Measurements from ENCODE around the gene VMAC.

The VMAC gene

DNA sequence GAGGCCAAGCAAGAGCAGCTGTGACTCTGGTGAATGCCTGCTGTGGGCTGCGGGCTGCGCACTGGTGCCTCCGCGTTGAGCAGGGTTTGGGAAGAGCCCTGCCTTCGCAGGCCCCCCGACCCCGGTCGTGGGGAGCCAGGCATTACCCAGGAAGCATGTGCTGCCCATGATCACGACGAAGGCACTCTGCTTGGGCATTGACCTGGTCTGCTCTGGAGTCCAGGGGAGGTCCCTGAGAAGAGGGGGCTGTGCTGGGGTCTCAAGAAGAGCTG, 54.1 kb downstream of the VMAC start:
- DNase-seq (ENCODE audit: low read depth), result no peak
- no peak overlapping the region for H3K4me3 ChIP-seq (ENCODE audit: low read length)
- TF ChIP-seq, protein P1, sequence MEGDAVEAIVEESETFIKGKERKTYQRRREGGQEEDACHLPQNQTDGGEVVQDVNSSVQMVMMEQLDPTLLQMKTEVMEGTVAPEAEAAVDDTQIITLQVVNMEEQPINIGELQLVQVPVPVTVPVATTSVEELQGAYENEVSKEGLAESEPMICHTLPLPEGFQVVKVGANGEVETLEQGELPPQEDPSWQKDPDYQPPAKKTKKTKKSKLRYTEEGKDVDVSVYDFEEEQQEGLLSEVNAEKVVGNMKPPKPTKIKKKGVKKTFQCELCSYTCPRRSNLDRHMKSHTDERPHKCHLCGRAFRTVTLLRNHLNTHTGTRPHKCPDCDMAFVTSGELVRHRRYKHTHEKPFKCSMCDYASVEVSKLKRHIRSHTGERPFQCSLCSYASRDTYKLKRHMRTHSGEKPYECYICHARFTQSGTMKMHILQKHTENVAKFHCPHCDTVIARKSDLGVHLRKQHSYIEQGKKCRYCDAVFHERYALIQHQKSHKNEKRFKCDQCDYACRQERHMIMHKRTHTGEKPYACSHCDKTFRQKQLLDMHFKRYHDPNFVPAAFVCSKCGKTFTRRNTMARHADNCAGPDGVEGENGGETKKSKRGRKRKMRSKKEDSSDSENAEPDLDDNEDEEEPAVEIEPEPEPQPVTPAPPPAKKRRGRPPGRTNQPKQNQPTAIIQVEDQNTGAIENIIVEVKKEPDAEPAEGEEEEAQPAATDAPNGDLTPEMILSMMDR (IDR thresholded peaks at IDR 0.05; ENCODE audit: insufficient read depth, low read depth, low read length, missing control alignments), result no peak

GRCh38 chr19:5959260-5960004, 54.8 kb downstream of the VMAC start:
- no peak overlapping the region for H3K4me3 ChIP-seq (ENCODE audit: low read length)
- no peak for DNase-seq (ENCODE audit: low read depth)
- TF ChIP-seq, protein P1 (IDR thresholded peaks at IDR 0.05; ENCODE audit: insufficient read depth, low read depth, low read length, missing control alignments), result no peak
